ENCODE results near the gene RUNX1.

The RUNX1 gene

GRCh38 chr21:34923626-34924025 lies 125.5 kb downstream of the RUNX1 start:
- DNase-seq (ENCODE audit: low read depth) = no peak

- no peak for DNase-seq (ENCODE audit: low read depth)
These were observed 125.9 kb downstream of the RUNX1 start for GRCh38 chr21:34923202-34923601.

GRCh38 chr21:34922479-34922878 lies 126.6 kb downstream of the RUNX1 start:
- no peak for DNase-seq (ENCODE audit: low read depth)

GRCh38 chr21:34921151-34921550 lies 128.0 kb downstream of the RUNX1 start:
- no peak for DNase-seq (ENCODE audit: low read depth)

- DNase-seq (ENCODE audit: low read depth) = no peak
These were observed 129.7 kb downstream of the RUNX1 start for GRCh38 chr21:34919406-34919805.

GRCh38 chr21:34916446-34916845 lies 132.7 kb downstream of the RUNX1 start:
- no peak for DNase-seq (ENCODE audit: low read depth)

- no peak for DNase-seq (ENCODE audit: low read depth)
These were observed 133.7 kb downstream of the RUNX1 start for GRCh38 chr21:34915364-34915841.

- DNase-seq (ENCODE audit: low read depth) = no peak
These were observed 134.9 kb downstream of the RUNX1 start for GRCh38 chr21:34914239-34914638.

GRCh38 chr21:34913811-34914210 lies 135.3 kb downstream of the RUNX1 start:
- DNase-seq (ENCODE audit: low read depth) = no peak

- DNase-seq (ENCODE audit: low read depth) = no peak
These were observed 136.8 kb downstream of the RUNX1 start for GRCh38 chr21:34912022-34912945.

- DNase-seq (ENCODE audit: low read depth) = no peak
These were observed 137.7 kb downstream of the RUNX1 start for GRCh38 chr21:34911360-34911759.

- no peak for DNase-seq (ENCODE audit: low read depth)
These were observed 138.7 kb downstream of the RUNX1 start for GRCh38 chr21:34910396-34910795.

- no peak for DNase-seq (ENCODE audit: low read depth)
These were observed 139.4 kb downstream of the RUNX1 start for GRCh38 chr21:34909492-34910292.

- DNase-seq (ENCODE audit: low read depth) = no peak
These were observed 140.6 kb downstream of the RUNX1 start for GRCh38 chr21:34908419-34909055.

- DNase-seq (ENCODE audit: low read depth) = no peak
These were observed 141.4 kb downstream of the RUNX1 start for GRCh38 chr21:34907461-34908418.

- DNase-seq (ENCODE audit: low read depth) = no peak
These were observed 142.7 kb downstream of the RUNX1 start for GRCh38 chr21:34906401-34906800.

- DNase-seq (ENCODE audit: low read depth) = no peak
These were observed 143.9 kb downstream of the RUNX1 start for GRCh38 chr21:34905218-34905537.

GRCh38 chr21:34904526-34905217 lies 144.4 kb downstream of the RUNX1 start:
- no peak for DNase-seq (ENCODE audit: low read depth)

GRCh38 chr21:34900376-34900775 lies 148.7 kb downstream of the RUNX1 start:
- DNase-seq (ENCODE audit: low read depth) = no peak

GRCh38 chr21:34899760-34900159 lies 149.3 kb downstream of the RUNX1 start:
- no peak for DNase-seq (ENCODE audit: low read depth)

GRCh38 chr21:34899302-34899701 lies 149.8 kb downstream of the RUNX1 start:
- DNase-seq (ENCODE audit: low read depth) = no peak
